Mucosa of stomach (tissue), 1 donor: ENCODE results near the gene KRTAP1-3.
"Not testable (repeated sequence)": the region's sequence is repeated elsewhere in the genome, so short reads cannot be mapped to it uniquely, and the experiment has no call there.

Experiments used
- H3K27me3 ChIP-seq: one replicate; pipeline ENCODE4 v1.7.0; 2013; ENCODE audit warnings: mild to moderate bottlenecking, low read length; ENCODE audit not compliant: control insufficient read depth, insufficient read depth
- H3K36me3 ChIP-seq: one replicate; pipeline ENCODE4 v1.7.0; 2013; ENCODE audit warnings: low read length; ENCODE audit not compliant: control insufficient read depth, insufficient read depth
- H3K4me1 ChIP-seq: one replicate; pipeline ENCODE4 v1.7.0; 2013; ENCODE audit warnings: mild to moderate bottlenecking, low read length; ENCODE audit not compliant: control insufficient read depth, insufficient read depth
- H3K4me3 ChIP-seq: one replicate; pipeline ENCODE4 v1.7.0; 2013; ENCODE audit warnings: low read length
- H3K9ac ChIP-seq: one replicate; pipeline ENCODE4 v1.7.0; 2013; ENCODE audit warnings: mild to moderate bottlenecking, low read length, moderate library complexity
- H3K9me3 ChIP-seq: one replicate; pipeline ENCODE4 v1.7.0; 2013; ENCODE audit warnings: mild to moderate bottlenecking, low read length, moderate library complexity; ENCODE audit not compliant: control insufficient read depth
- donor health status: Pancreatic carcinoma.

KRTAP1-3 gene

DNA sequence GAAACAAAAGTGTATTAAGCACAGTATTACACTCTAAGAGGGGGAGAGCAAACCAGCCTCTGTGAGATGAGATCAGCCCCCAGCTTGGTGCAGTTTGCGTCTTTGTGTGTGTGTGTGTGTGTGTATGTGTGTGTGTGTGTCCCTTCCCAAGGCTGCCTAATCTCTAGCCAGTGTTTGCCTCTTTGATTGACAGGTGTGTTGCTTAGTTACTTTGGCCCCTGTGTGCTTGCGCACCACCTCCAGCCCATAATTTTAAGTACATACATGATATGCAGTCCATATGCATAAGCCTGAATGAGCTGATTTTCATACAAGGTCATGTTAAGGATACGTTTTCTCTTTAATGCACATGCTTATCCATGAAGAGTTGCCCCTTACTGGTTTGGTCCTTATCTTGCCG, 32.9 kb downstream of the KRTAP1-3 start:
- no peaks in the 10 kb centered on the region for H3K27me3 ChIP-seq
- H3K9ac ChIP-seq: no peak overlapping the region
- peaks cover 12% of the 10 kb centered on the region for H3K4me1 ChIP-seq
- no peaks in the 10 kb centered on the region for H3K9me3 ChIP-seq
- no peak overlapping the region for H3K4me3 ChIP-seq
- H3K36me3 ChIP-seq: no peaks in the 10 kb centered on the region

- not testable (repeated sequence) for H3K27me3 ChIP-seq, H3K36me3 ChIP-seq, H3K9me3 ChIP-seq, H3K4me3 ChIP-seq, H3K9ac ChIP-seq
- H3K4me1 ChIP-seq: peaks cover 12% of the 10 kb centered on the region
These were observed 35.1 kb downstream of the KRTAP1-3 start, which contains the start of gene KRTAP3-2 for GRCh38 chr17:40999563-40999962. Gene KRTAP3-2, minus strand, starts transcription at chr17:40999906. Its CDS starts 53 bp downstream, at chr17:40999853.

GRCh38 chr17:40997361-40997760, 37.3 kb downstream of the KRTAP1-3 start:
- Histone ChIP-seq H3K4me3 (no peak overlapping the region), H3K9ac (no peak overlapping the region), H3K27me3 (no peaks in the 10 kb centered on the region), H3K36me3 (no peaks in the 10 kb centered on the region), H3K4me1 (peaks cover 8% of the 10 kb centered on the region), H3K9me3 (no peaks in the 10 kb centered on the region)

DNA sequence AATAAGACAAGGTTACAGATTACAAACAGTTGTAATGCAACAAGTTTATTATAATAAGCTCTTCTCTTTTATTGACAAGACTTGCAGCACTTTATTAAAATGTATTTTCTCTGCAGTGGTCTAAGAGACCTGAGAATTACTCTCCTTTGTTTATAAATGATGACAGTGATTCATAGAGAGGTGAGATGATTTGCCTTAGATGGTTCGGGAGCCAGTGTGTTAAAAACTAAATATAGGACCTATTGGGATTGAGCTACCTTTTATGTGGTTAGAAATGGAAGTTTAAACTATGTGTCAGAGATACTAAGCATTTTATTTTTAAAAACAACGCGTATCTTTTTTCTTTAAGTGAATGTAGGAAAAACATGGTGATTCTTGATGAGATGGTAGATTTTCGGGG, 37.8 kb downstream of the KRTAP1-3 start:
- H3K4me1 ChIP-seq: peaks cover 3% of the 10 kb centered on the region
- H3K9me3 ChIP-seq: no peaks in the 10 kb centered on the region
- no peaks in the 10 kb centered on the region for H3K27me3 ChIP-seq
- H3K9ac ChIP-seq: no peak overlapping the region
- no peak overlapping the region for H3K4me3 ChIP-seq
- H3K36me3 ChIP-seq: no peaks in the 10 kb centered on the region

DNA sequence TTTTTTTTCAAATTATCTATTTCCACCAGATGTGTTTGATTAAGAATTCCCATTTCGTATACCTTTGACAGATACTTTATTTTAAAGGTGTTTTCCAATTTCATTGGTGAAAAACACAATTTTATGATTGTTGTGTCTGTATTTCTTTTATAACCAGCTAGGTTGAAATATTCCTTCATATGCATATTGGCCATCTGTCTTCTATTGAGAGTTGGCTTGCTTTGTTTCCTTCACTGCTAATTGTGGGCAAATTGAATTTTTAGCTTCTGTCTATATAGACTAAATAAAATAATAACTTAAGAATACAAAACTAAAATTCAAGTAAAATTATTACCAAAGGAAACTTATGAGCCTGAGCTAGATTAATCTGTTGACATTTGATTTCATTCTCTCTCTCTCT, 39.6 kb downstream of the KRTAP1-3 start:
- H3K4me1 ChIP-seq: no peaks in the 10 kb centered on the region
- H3K4me3 ChIP-seq: no peak overlapping the region
- H3K36me3 ChIP-seq: no peaks in the 10 kb centered on the region
- H3K27me3 ChIP-seq: no peaks in the 10 kb centered on the region
- H3K9ac ChIP-seq: no peak overlapping the region
- no peaks in the 10 kb centered on the region for H3K9me3 ChIP-seq

DNA sequence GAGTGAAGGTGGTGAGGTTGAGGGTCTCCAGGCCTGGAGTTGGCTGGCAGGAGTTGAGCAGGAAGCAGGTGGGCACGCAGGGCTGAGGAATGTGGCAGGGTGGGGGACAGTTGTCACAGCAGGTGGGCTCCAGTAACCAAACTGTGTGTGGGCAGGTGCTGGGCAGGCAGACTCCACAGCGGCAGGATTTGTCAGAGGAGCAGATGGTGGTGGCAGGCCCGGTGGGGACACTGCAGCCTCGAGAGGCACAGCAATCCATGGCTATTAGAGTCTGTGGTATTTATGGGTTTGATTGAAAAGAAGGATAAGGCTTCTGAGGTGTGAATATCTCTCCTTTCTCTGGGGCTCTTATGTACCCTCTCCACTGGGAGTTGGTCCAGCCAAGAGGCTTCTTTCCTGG, 40.8 kb downstream of the KRTAP1-3 start, which contains the start of gene KRTAP3-3:
Gene KRTAP3-3, minus strand, starts transcription at position 326 of the 400 bp plus-strand sequence. Its CDS starts 67 bp downstream, at position 259.
- Histone ChIP-seq H3K36me3 (no peaks in the 10 kb centered on the region), H3K4me1 (no peaks in the 10 kb centered on the region), H3K4me3 (no peak within 1 kb of the TSS), H3K9me3 (no peaks in the 10 kb centered on the region), H3K27me3 (no peaks in the 10 kb centered on the region), H3K9ac (no peak within 1 kb of the TSS)

GRCh38 chr17:40993084-40993483, 41.6 kb downstream of the KRTAP1-3 start:
- Histone ChIP-seq H3K4me1 (no peaks in the 10 kb centered on the region), H3K36me3 (no peaks in the 10 kb centered on the region), H3K27me3 (no peaks in the 10 kb centered on the region), H3K9me3 (no peaks in the 10 kb centered on the region), H3K4me3 (no peak overlapping the region), H3K9ac (no peak overlapping the region)

GRCh38 chr17:40992666-40993065, 42.0 kb downstream of the KRTAP1-3 start:
- no peak overlapping the region for H3K9ac ChIP-seq
- H3K4me3 ChIP-seq: no peak overlapping the region
- H3K36me3 ChIP-seq: no peaks in the 10 kb centered on the region
- no peaks in the 10 kb centered on the region for H3K27me3 ChIP-seq
- no peaks in the 10 kb centered on the region for H3K9me3 ChIP-seq
- H3K4me1 ChIP-seq: no peaks in the 10 kb centered on the region

DNA sequence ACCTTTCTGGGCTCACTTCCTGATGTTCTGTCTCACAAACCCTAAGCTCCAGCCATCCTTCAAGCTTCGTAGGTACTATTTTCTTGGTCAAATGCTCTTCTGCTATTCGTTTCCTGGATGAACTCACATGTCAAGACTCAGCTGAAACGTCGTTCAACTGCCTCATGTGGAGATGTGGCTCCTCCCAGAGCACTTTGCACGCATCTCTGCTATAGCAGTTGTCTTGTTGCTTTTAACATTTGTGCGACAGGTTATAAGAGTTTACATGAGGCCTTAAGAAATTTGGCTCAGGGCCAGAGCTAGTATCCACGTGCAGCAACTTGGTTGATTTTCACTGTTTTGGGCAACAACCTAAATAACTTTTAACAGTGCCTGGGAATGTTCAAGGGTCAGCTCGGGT, 47.8 kb downstream of the KRTAP1-3 start:
- no peaks in the 10 kb centered on the region for H3K4me1 ChIP-seq
- no peaks in the 10 kb centered on the region for H3K9me3 ChIP-seq
- H3K36me3 ChIP-seq: no peaks in the 10 kb centered on the region
- H3K9ac ChIP-seq: no peak overlapping the region
- H3K27me3 ChIP-seq: no peaks in the 10 kb centered on the region
- no peak overlapping the region for H3K4me3 ChIP-seq

DNA sequence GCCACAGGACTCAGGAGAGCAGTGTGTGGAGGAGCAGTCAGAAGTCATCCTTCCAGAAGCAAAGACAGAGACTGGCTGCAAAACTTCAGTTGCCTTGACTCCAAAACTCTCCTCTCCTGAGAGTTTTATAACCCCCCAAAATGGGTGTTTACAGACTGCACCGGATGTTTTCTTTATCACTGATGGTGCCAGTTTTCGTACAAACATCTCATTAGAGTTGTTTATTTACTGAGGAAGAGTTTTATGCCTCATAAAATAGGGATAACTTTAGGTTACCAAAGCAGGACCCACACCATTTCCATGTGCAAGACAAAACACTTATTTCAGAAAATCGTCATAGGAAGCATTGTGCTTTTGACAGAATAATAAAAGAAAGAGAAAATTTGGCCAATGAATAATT, 50.4 kb downstream of the KRTAP1-3 start, which contains the start of gene KRT40:
Gene KRT40, minus strand, starts transcription at position 101 of the 400 bp plus-strand sequence. Its CDS starts 53 bp downstream, at position 48.
- no peaks in the 10 kb centered on the region for H3K9me3 ChIP-seq
- no peaks in the 10 kb centered on the region for H3K4me1 ChIP-seq
- no peak within 1 kb of the TSS for H3K4me3 ChIP-seq
- no peaks in the 10 kb centered on the region for H3K27me3 ChIP-seq
- H3K36me3 ChIP-seq: no peaks in the 10 kb centered on the region
- H3K9ac ChIP-seq: no peak within 1 kb of the TSS
